ENCODE results near the gene KCNAB2. TPM values are rescaled to one million over a fixed set of nuclear protein-coding genes. Genes with fewer than 3 reads are reported as not detected.

KCNAB2 gene
- polyA plus RNA-seq, 1 experiment = 10.3 TPM

GRCh38 chr1:6049419-6049818 lies 3.7 kb downstream of the KCNAB2 start:
- CTCF ChIA-PET = interaction anchor here (1.0 to 2.6 kb wide), 4 partner anchors 8 to 197 kb away, joined by 4 to 10 read pairs (median 6); no protein-coding TSS in a partner anchor
- no peak overlapping the region for H3K4me3 ChIP-seq (ENCODE audit: low read depth, low read length)
- DNase-seq (ENCODE audit: low read depth) = no peak
- H3K36me3 ChIP-seq (ENCODE audit: control insufficient read depth, insufficient read depth, low read length) = no peaks in the 10 kb centered on the region
- TF ChIP-seq, protein P1, sequence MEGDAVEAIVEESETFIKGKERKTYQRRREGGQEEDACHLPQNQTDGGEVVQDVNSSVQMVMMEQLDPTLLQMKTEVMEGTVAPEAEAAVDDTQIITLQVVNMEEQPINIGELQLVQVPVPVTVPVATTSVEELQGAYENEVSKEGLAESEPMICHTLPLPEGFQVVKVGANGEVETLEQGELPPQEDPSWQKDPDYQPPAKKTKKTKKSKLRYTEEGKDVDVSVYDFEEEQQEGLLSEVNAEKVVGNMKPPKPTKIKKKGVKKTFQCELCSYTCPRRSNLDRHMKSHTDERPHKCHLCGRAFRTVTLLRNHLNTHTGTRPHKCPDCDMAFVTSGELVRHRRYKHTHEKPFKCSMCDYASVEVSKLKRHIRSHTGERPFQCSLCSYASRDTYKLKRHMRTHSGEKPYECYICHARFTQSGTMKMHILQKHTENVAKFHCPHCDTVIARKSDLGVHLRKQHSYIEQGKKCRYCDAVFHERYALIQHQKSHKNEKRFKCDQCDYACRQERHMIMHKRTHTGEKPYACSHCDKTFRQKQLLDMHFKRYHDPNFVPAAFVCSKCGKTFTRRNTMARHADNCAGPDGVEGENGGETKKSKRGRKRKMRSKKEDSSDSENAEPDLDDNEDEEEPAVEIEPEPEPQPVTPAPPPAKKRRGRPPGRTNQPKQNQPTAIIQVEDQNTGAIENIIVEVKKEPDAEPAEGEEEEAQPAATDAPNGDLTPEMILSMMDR (IDR thresholded peaks at IDR 0.05; ENCODE audit: insufficient read depth, low read depth, low read length) = no peak
- POLR2A ChIA-PET = no interaction called here
- no peaks in the 10 kb centered on the region for H3K27me3 ChIP-seq (ENCODE audit: control insufficient read depth, insufficient read depth, low read length)

- no peaks in the 10 kb centered on the region for H3K36me3 ChIP-seq (ENCODE audit: control insufficient read depth, insufficient read depth, low read length)
- TF ChIP-seq, protein P1 (IDR thresholded peaks at IDR 0.05; ENCODE audit: insufficient read depth, low read depth, low read length) = no peak
- no peak overlapping the region for H3K4me3 ChIP-seq (ENCODE audit: low read depth, low read length)
- DNase-seq (ENCODE audit: low read depth) = no peak
- ChIA-PET POLR2A (no interaction called here), CTCF (interaction anchor here (1.8 to 3.2 kb wide), 3 partner anchors 10 to 194 kb away, joined by 6 to 21 read pairs (median 10); no protein-coding TSS in a partner anchor)
- H3K27me3 ChIP-seq (ENCODE audit: control insufficient read depth, insufficient read depth, low read length) = no peaks in the 10 kb centered on the region
Observed at GRCh38 chr1:6051423-6051822, 5.7 kb downstream of the KCNAB2 start.

GRCh38 chr1:6052543-6053205 lies 7.0 kb downstream of the KCNAB2 start:
- POLR2A ChIA-PET = no interaction called here

GRCh38 chr1:6053206-6053546 lies 7.5 kb downstream of the KCNAB2 start:
- TF ChIP-seq, protein P1 (IDR thresholded peaks at IDR 0.05; ENCODE audit: insufficient read depth, low read depth, low read length) = no peak
- no peak for DNase-seq (ENCODE audit: low read depth)
- 0 out of 2 replicates have a peak, but pooled peaks cover 2% of the 10 kb centered on the region for H3K27me3 ChIP-seq (ENCODE audit: control insufficient read depth, insufficient read depth, low read length)
- H3K36me3 ChIP-seq (ENCODE audit: control insufficient read depth, insufficient read depth, low read length) = no peaks in the 10 kb centered on the region
- H3K4me3 ChIP-seq (ENCODE audit: low read depth, low read length) = no peak overlapping the region
- ChIA-PET CTCF (interaction anchor here (0.6 to 3.2 kb wide), 18 partner anchors 9 to 351 kb away, joined by 3 to 21 read pairs (median 4); partner anchors contain the start of gene RNF207), POLR2A (no interaction called here)

More at GRCh38 chr1:6052543-6053205, 7.0 kb downstream of the KCNAB2 start:
- no peak overlapping the region for H3K4me3 ChIP-seq (ENCODE audit: low read depth, low read length)
- H3K36me3 ChIP-seq (ENCODE audit: control insufficient read depth, insufficient read depth, low read length) = no peaks in the 10 kb centered on the region
- H3K27me3 ChIP-seq (ENCODE audit: control insufficient read depth, insufficient read depth, low read length) = 0 out of 2 replicates have a peak, but pooled peaks cover 2% of the 10 kb centered on the region
- CTCF ChIA-PET = interaction anchor here (0.6 to 3.2 kb wide), 17 partner anchors 9 to 289 kb away, joined by 3 to 21 read pairs (median 4); partner anchors contain the start of gene RNF207
- TF ChIP-seq, protein P1 (IDR thresholded peaks at IDR 0.05; ENCODE audit: insufficient read depth, low read depth, low read length) = peak; percentile 55
- no peak for DNase-seq (ENCODE audit: low read depth)

- Histone ChIP-seq H3K4me3 (ENCODE audit: low read depth, low read length) (no peak overlapping the region), H3K36me3 (ENCODE audit: control insufficient read depth, insufficient read depth, low read length) (no peaks in the 10 kb centered on the region), H3K27me3 (ENCODE audit: control insufficient read depth, insufficient read depth, low read length) (0 out of 2 replicates have a peak, but pooled peaks cover 2% of the 10 kb centered on the region)
- POLR2A ChIA-PET = no interaction called here
- CTCF ChIA-PET = no interaction called here
- TF ChIP-seq, protein P1 (IDR thresholded peaks at IDR 0.05; ENCODE audit: insufficient read depth, low read depth, low read length) = no peak
- no peak for DNase-seq (ENCODE audit: low read depth)
Observed at GRCh38 chr1:6054596-6054995, 8.9 kb downstream of the KCNAB2 start.
